Activated CD8-positive, alpha-beta memory T cell treated with anti-CD3 and anti-CD28 coated beads for 24 hours (primary cell): Measurements from ENCODE around the gene SUGCT.
A peak's percentile ranks its signal among the peaks of the same experiment; 100 is the strongest.
"Not testable (repeated sequence)": the region's sequence is repeated elsewhere in the genome, so short reads cannot be mapped to it uniquely, and the experiment has no call there.

Experiments
- DNase-seq: peaks from one replicate; pipeline ENCODE4 v3.0.0-alpha.2; 2020

Gene SUGCT

GRCh38 chr7:40595129-40595528 lies 460.3 kb downstream of the SUGCT start:
- no peak for DNase-seq

GRCh38 chr7:40595832-40596231 lies 461.0 kb downstream of the SUGCT start:
- DNase-seq = no peak

- no peak for DNase-seq
Measured at GRCh38 chr7:40597517-40597916, 462.7 kb downstream of the SUGCT start.

DNA sequence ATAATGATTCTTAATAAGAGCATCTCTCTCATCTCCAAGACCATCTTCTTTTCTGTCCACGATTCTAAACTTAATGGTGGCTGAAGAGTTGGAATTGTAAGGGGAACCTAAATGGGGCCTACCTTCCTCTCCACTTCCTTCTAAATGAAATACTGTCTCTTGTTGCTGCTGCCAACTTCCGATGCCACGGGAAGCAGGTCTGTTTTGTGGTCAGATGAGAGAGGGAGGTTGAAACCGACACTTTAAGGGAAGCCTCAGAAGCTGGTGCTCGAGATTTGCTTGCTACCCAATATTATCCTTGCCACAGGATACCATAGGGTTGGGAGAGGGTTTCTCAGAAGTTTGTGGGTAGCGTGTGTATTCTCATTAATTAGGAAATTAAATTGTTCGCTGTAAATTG lies 464.1 kb downstream of the SUGCT start:
- DNase-seq = no peak

GRCh38 chr7:40599836-40600235 lies 465.0 kb downstream of the SUGCT start:
- DNase-seq = no peak

DNA sequence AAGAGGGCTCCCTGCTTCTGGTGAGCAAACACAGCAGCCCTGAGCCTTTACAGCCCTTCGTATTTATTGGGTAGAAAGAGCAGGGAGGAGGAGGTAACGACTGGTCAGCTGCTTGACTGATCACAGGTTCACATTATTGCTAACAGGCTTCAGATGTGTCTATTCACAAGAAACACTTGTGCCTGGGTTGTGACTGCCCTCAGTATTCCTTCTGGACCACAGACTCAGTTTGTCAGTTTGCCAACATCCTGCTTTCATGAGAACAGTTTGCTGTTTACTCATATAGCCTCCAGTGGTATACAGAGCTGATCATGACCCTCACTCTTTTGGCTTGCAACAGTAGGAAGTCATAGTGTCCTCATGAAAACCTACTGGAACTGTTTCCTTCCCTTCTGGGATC lies 467.5 kb downstream of the SUGCT start:
- DNase-seq = not testable (repeated sequence)

DNA sequence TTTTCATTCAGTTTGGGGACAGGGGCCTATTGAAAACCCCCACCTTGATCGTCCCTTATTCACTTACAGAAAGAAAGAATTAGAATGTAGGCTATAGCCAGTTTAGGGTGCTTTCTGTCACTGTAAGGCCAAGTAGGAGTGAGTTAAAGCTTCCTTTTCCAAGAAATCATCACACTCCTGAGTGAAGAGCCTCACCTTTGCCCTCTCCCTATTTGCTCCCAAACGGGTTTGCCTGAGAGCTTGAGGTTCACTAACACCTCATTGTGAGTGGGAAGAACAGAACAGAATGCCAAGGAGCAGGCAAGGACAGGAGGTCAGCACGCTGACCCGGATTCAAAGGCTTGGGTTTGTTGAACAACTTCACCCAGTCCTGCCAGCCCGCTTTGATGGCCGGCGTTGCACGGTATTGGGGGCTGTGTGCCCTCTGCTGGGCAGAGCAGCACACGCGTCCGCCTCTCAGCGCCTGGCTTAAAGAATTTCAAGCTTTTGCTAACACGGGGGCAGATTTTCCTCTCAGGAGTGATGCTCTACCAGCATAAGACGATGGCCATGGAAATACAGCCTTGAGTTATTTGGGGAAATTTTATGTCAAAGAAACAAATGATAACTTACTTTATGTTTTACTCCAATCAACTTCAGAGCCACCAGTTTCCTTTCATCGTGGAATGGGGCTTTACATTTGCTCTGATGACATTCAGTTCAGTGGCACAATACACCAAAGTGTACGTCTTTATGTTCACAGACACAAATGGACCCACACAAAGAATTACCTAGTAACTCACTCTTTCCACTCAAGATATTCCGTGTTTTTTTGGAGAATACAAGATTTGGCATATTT lies 470.0 kb downstream of the SUGCT start:
- DNase-seq = peak; percentile 58

DNA sequence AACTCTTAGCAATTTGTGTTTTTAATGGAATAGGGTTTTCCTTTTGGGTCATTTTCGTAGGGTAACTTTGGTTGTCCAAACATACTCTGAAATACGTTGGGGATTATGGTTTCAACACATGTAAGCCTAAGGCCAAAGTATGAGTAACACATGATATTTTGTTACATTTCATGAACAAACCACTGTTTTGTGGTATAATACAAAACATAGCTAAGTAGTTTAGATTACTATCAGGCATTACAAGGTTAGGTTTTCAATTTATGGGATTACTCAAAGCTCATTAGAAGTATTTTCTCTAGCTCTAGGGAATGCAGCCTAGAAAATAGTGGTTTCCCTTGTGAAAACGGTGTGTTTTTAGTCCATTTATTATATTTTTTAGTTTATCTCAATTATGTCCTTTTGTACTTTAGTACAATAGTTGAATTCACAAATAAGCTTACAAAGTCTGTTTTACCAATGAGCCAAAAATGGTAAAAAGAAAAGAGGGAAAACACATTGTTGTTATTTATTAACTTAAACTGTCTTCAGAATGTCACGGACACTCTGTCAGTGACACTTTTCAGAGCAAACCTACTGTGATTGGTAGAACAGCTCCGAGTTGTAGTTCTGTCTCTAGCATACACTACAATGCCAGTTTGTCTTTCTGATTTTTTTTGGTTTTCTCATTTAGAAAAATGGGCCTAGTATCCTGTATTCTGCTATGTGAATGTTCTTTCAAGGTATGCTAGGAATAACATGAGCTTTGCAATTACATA lies 473.7 kb downstream of the SUGCT start:
- DNase-seq = no peak

DNA sequence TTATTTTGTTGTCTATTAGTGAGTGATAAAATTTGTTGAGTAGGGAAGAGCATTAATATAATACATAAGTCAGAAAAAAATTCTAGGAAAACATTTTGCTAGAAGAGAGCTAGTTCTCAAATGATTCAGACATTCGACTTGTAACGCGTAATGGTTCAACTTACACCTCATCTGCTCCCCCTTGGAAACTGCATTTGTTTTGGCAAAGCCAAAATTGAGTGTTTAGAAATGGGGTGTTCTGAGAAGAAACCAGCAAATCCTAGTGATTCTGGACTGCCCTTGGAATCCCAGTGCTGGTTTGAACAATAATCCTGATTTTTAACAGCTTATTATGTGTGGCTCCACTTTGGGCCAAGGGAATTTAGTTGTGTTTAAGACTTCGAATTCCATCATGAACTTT lies 475.7 kb downstream of the SUGCT start:
- no peak for DNase-seq

- no peak for DNase-seq
Measured at GRCh38 chr7:40611095-40611871, 476.5 kb downstream of the SUGCT start.

DNA sequence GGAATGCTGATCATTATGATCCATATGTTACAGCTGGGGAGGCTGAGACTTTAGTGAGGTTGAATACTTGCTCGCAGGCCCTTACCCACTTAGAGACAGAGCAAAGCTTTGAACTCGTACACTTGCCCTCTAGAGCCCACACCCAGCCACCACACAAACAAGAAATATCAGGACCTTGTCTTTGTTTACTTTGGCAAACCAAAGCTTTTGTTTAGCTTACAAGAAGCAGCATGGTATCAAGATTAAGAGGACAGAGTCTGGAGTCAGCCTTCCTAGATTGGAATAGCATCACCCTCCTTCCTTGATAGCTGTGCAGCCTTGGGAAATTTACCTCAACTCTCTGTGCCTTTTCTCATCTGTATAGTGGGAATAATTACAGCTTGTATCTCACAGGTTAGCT lies 477.5 kb downstream of the SUGCT start:
- no peak for DNase-seq

- no peak for DNase-seq
Measured at GRCh38 chr7:40619647-40620046, 484.8 kb downstream of the SUGCT start.

GRCh38 chr7:40621592-40621998 lies 486.8 kb downstream of the SUGCT start:
- DNase-seq = no peak

DNA sequence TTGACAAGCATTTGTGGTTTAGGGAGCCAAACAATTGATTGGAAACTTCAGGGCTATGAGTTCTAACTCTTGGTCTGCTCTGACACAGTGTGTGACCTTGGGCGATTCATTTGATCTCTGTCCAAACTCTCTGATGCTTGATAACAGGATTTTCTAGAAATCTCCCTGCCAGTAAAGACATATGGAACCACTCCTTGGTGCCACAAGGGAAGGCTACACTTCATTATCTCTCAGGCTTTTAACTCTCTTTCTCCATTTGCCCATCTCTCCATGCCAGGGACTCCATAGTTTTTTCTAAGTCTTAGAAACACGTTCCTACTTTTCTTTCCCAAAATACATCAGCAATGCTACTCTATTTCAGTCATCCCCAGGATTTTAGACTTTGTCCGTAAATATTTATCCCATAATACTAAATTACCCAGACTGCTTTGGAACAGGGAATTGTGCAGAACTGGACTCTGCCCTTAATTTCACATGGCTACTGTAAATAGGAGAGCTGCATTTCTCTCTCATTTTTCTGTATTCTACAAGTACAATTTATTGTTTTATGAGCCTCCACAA lies 488.2 kb downstream of the SUGCT start:
- DNase-seq = no peak

DNA sequence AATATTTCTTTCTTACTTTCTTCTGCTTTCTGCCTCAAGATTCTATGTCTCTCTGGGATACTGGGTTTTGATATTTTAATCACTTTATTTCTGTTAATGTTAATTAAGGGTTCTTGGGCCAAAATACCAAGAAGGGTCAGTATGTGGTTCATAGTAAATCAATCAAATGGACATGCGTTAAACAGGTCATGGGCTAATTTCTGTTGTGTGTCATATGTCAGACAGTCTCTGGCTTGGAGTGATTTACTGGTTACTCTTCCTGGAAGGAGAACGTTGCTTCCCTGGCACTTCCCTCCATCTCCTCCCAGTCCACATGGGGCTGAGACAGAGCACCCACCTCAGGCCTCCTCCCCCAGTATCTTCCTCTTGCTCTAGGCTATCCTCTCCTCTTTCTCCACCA lies 489.1 kb downstream of the SUGCT start:
- no peak for DNase-seq

GRCh38 chr7:40627361-40627760 lies 492.6 kb downstream of the SUGCT start:
- not testable (repeated sequence) for DNase-seq

- no peak for DNase-seq
Measured at GRCh38 chr7:40629891-40630290, 495.1 kb downstream of the SUGCT start.

GRCh38 chr7:40634118-40634517 lies 499.3 kb downstream of the SUGCT start:
- no peak for DNase-seq

GRCh38 chr7:40638545-40639320 lies 503.9 kb downstream of the SUGCT start:
- DNase-seq = no peak

- no peak for DNase-seq
Measured at GRCh38 chr7:40640566-40640965, 505.8 kb downstream of the SUGCT start.

DNA sequence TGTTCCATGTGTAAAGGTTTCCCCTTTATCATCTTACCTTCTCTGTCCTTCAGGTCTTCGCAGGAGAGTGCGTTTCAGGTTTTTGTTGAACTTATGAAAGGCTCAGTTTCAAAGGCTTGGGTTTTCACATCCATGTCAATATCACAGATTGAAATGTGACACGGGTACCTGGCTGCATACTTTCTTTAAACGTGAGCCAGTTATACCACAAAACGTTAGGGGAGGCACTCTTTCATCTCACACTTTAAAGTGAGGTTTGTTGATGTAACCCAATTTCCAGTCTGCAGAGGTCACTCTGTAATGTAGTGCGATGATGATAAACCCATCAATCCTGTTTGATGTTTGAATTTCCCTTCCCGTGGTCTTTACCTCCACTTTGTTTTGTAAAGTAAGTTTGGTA lies 506.9 kb downstream of the SUGCT start:
- DNase-seq = no peak

- no peak for DNase-seq
Measured at GRCh38 chr7:40643664-40644063, 508.9 kb downstream of the SUGCT start.
